Liver (tissue), 9 donors: ENCODE data around the gene NR1D1. TPM values are rescaled to one million over a fixed set of nuclear protein-coding genes. Genes with fewer than 3 reads are reported as not detected.

Source experiments
- DNase-seq: peaks from one replicate; pipeline ENCODE4 v3.0.0-alpha.2; 2017; ENCODE audit warnings: low spot score
- H3K27ac ChIP-seq, 2 donors: one replicate each; pipeline ENCODE4 v1.7.0; 2013; ENCODE audit warnings: inconsistent platforms in 2 of 2, low read length in 2 of 2, control low read depth in 1 of 2, low read depth in 1 of 2, mild to moderate bottlenecking in 1 of 2
- H3K27me3 ChIP-seq, 4 donors: one replicate each; pipeline versions ENCODE4 v1.6.1 to v1.7.0; 2013; ENCODE audit warnings: low read length in 3 of 4, inconsistent platforms in 1 of 4, mild to moderate bottlenecking in 1 of 4, moderate library complexity in 1 of 4; ENCODE audit not compliant: control insufficient read depth in 4 of 4, insufficient read depth in 4 of 4
- H3K36me3 ChIP-seq, 4 donors: one replicate each; pipeline versions ENCODE4 v1.6.1 to v1.7.0; 2013; ENCODE audit warnings: low read length in 3 of 4, mild to moderate bottlenecking in 3 of 4, low read depth in 1 of 4, moderate library complexity in 1 of 4; ENCODE audit not compliant: control insufficient read depth in 4 of 4, insufficient read depth in 3 of 4
- H3K4me1 ChIP-seq, 4 donors: one replicate each; pipeline versions ENCODE4 v1.6.1 to v1.7.0; 2013; ENCODE audit warnings: low read length in 3 of 4, mild to moderate bottlenecking in 3 of 4, moderate library complexity in 1 of 4; ENCODE audit not compliant: control insufficient read depth in 4 of 4, insufficient read depth in 4 of 4
- H3K4me3 ChIP-seq, 3 donors: one replicate each; pipeline versions ENCODE4 v1.6.1 to v1.7.0; 2013; ENCODE audit warnings: low read length in 3 of 3, control low read depth in 1 of 3, low read depth in 1 of 3, mild to moderate bottlenecking in 1 of 3
- H3K9ac ChIP-seq, 2 donors: one replicate each; pipeline ENCODE4 v1.7.0; 2013; ENCODE audit warnings: low read length in 2 of 2, mild to moderate bottlenecking in 2 of 2, moderate library complexity in 2 of 2, control low read depth in 1 of 2, low read depth in 1 of 2
- H3K9me3 ChIP-seq, 4 donors: one replicate each; pipeline versions ENCODE4 v1.6.1 to v1.7.0; 2013; ENCODE audit warnings: low read length in 3 of 4; ENCODE audit not compliant: control insufficient read depth in 4 of 4
- CTCF ChIP-seq: fragments of 150-350 bp; IDR thresholded peaks from 2 replicates; pipeline ENCODE4 v1.5.1; 2017; ENCODE audit warnings: improper control_type of control experiment, low read depth, low read length; ENCODE audit not compliant: missing input control
- EGR1 ChIP-seq, 2 donors: IDR thresholded peaks; 2 replicates each; pipeline ENCODE4 v1.6.1; 2016 to 2018; ENCODE audit warnings: antibody characterized with exemption in 2 of 2, low read depth in 2 of 2
- FOXA1 ChIP-seq: IDR thresholded peaks from 2 replicates; pipeline ENCODE4 v1.6.1; 2016; ENCODE audit warnings: antibody characterized with exemption
- FOXA2 ChIP-seq: IDR thresholded peaks from 2 replicates; pipeline ENCODE4 v1.6.1; 2016; ENCODE audit warnings: antibody characterized with exemption
- GABPA ChIP-seq, 2 donors: IDR thresholded peaks in 1 of 2; conservative IDR thresholded peaks in 1 of 2; 2 replicates each; pipeline ENCODE4 v1.6.1; 2016; ENCODE audit warnings: antibody characterized with exemption in 2 of 2, mild to moderate bottlenecking in 1 of 2, moderate library complexity in 1 of 2
- HNF4A ChIP-seq, 2 donors: conservative IDR thresholded peaks; 2 replicates each; pipeline ENCODE4 v1.6.1; 2016; ENCODE audit warnings: antibody characterized with exemption in 2 of 2, mild to moderate bottlenecking in 2 of 2
- HNF4G ChIP-seq: IDR thresholded peaks from 2 replicates; pipeline ENCODE4 v1.6.1; 2016; ENCODE audit warnings: antibody characterized with exemption
- MAX ChIP-seq: IDR thresholded peaks from 2 replicates; pipeline ENCODE4 v1.6.1; 2016; ENCODE audit warnings: antibody characterized with exemption
- NR2F2 ChIP-seq: IDR thresholded peaks from 2 replicates; pipeline ENCODE4 v1.6.1; 2016; ENCODE audit warnings: antibody characterized with exemption
- RAD21 ChIP-seq, 2 donors: IDR thresholded peaks; 2 replicates each; pipeline ENCODE4 v1.6.1; 2016; ENCODE audit warnings: antibody characterized with exemption in 2 of 2, mild to moderate bottlenecking in 2 of 2
- RXRA ChIP-seq, 2 donors: IDR thresholded peaks; 2 replicates each; pipeline ENCODE4 v1.6.1; 2017 to 2018; ENCODE audit warnings: antibody characterized with exemption in 2 of 2, mild to moderate bottlenecking in 1 of 2
- SP1 ChIP-seq: IDR thresholded peaks from 2 replicates; pipeline ENCODE4 v1.6.1; 2018; ENCODE audit warnings: antibody characterized with exemption, mild to moderate bottlenecking
- TAF1 ChIP-seq: conservative IDR thresholded peaks from 2 replicates; pipeline ENCODE4 v1.6.1; 2016; ENCODE audit warnings: antibody characterized with exemption, mild to moderate bottlenecking
- YY1 ChIP-seq: IDR thresholded peaks from 2 replicates; pipeline ENCODE4 v1.6.1; 2016; ENCODE audit warnings: antibody characterized with exemption, mild to moderate bottlenecking
- WGBS: extraction: QIAGEN DNeasy Blood & Tissue Kit; methylation state at CpG from one replicate; pipeline ENCODE4 v1.1.7; 2013; 5-methylcytosine and 5-hydroxymethylcytosine counted together
- polyA plus RNA-seq, 2 donors: library from polyadenylated mRNA; stranded (reverse) in 1 of 2; unstranded in 1 of 2; fragments of 200-250 nt in 1 of 2; fragments of >200 nt in 1 of 2; fragmentation: Nextera tagmentation in 1 of 2; extraction: Ambion mirVana in 1 of 2; gene quantifications; one replicate each; pipeline versions ENCODE4 v1.2.1 to v1.2.3, GENCODE V29; 2013 to 2015
- total RNA-seq, 2 donors: library from RNA; depleted of rRNA; stranded (reverse); fragments of >200 nt; gene quantifications; one replicate each; pipeline ENCODE4 v1.2.3, GENCODE V29; 2014
- TF ChIP-seq, protein P1 (sequence below): IDR thresholded peaks from 2 replicates; pipeline ENCODE4 v1.6.1; 2016; ENCODE audit warnings: antibody characterized with exemption, mild to moderate bottlenecking
- TF ChIP-seq, protein P2 (sequence below): IDR thresholded peaks from 2 replicates; pipeline ENCODE4 v1.6.1; 2016; ENCODE audit warnings: antibody characterized with exemption
- TF ChIP-seq, protein P3 (sequence below): IDR thresholded peaks from 2 replicates; pipeline ENCODE4 v1.6.1; 2016; ENCODE audit warnings: antibody characterized with exemption
- donor health status: healthy.
- donor health status: healthy.
- donor health status: healthy.
- donor health status: healthy.
- donor health status: healthy.

The NR1D1 gene
- total and polyA plus RNA-seq, 4 donors: 0.84 to 13.7 (median 5.6) TPM

DNA sequence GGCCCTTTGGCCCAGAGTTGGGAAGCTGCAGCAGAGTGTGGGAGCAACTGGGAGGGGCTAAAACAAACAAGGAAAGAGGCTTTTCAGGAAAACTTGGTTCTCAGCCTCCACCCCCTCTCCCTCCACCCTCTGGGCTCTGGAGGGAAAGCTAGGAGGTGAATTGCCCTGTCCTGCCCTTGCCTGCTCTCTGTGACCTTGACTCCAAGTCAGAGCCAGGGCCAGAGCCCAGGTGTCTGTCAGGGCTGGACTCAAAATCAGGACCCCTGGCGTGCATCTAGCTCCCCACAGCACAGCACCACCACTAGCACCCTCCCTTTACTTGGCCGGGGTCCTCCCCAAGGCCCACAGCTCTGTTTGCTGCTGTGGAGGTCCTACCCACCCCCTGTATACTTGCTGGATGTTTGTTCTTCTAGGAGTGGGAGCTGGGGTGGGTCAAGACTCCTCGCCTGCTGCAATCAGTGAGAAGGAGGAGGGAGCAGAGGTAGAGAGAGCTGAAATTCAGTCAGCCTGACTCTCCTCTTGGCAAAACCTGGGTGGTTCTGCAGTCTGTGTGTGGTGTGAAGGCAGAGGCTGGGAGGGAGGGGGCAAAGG, 2.8 kb upstream of the NR1D1 start:
- Histone ChIP-seq H3K27ac (peak overlapping the region; percentile 48 to 58), H3K9ac (peak overlapping the region in 1 of 2 donors; percentile 37), H3K4me1 (peaks cover 12 to 60% (median 38%) of the 10 kb centered on the region in 4 donors), H3K4me3 (no peak overlapping the region), H3K9me3 (no peaks in the 10 kb centered on the region), H3K36me3 (no peaks in the 10 kb centered on the region), H3K27me3 (no peaks in the 10 kb centered on the region)
- WGBS: 79% methylated on average over 3 of the region's 3 CpGs
- no peak for DNase-seq
- TF ChIP-seq RXRA (IDR thresholded peaks at IDR 0.05): peak in 1 of 2 donors; percentile 11
- no peak for TF ChIP-seq GABPA (IDR thresholded peaks at IDR 0.05 in 1 of 2, conservative IDR thresholded peaks at IDR 0.05 in 1 of 2)

GRCh38 chr17:40101367-40102210, 1.2 kb upstream of the NR1D1 start:
- TF ChIP-seq GABPA (IDR thresholded peaks at IDR 0.05 in 1 of 2, conservative IDR thresholded peaks at IDR 0.05 in 1 of 2): peak in 1 of 2 donors; percentile 4
- TF ChIP-seq MAX: no peak
- Histone ChIP-seq H3K27me3 (no peaks in the 10 kb centered on the region), H3K9me3 (no peaks in the 10 kb centered on the region), H3K4me3 (peak overlapping the region in 1 of 3 donors; percentile 13), H3K36me3 (peaks cover 0 to 5% (median 1%) of the 10 kb centered on the region in 4 donors), H3K27ac (peak overlapping the region; percentile 98 to 99), H3K9ac (peak overlapping the region; percentile 33 to 37), H3K4me1 (peaks cover 20 to 64% (median 41%) of the 10 kb centered on the region in 4 donors)
- DNase-seq: no peak
- WGBS: 55% methylated on average over 16 of the region's 16 CpGs

DNA sequence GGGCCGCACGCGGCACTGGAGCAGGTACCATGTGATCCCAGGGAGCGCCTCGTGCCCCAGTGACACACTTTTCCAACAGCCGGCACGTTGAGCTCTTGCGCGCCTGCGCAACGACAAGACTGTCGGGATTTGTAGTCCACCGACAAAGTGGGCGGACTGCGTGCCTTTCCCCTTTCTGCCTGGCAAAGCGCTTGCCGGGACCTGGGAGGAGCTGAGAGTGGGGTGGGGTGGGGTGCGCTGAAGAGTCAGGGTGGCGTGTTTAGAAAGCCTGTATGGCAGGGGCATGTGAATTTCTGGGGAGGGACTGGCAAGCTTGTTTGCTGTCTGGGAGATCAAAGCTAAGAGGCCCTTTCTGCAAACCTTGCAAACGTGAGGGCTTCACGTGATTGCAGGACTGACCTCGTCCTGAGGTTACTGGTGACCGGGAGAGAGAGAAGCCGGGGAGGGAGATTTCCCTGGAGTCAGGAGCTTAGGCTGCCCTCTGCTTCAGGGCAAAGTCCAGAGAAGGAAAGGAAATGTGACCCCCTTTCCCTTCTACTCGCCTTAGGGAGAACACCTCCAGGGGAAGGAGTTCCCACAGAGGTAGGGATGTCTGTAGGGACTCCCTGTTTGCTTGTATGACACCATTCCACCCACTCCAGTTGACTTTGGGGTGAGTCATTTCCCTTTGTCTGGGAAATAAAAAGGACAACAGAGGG, 429 bp upstream of the NR1D1 start:
- no peaks in the 10 kb centered on the region for H3K9me3 ChIP-seq
- H3K4me3 ChIP-seq: peak overlapping the region; percentile 11 to 93 (median 64)
- DNase-seq: peak; percentile 86
- H3K27ac ChIP-seq: peak overlapping the region; percentile 98 to 99
- H3K36me3 ChIP-seq: peaks cover 0 to 13% (median 7%) of the 10 kb centered on the region in 4 donors
- H3K27me3 ChIP-seq: no peaks in the 10 kb centered on the region
- 1% methylated on average over 25 of the region's 25 CpGs for WGBS
- H3K4me1 ChIP-seq: peaks cover 23 to 66% (median 45%) of the 10 kb centered on the region in 4 donors
- H3K9ac ChIP-seq: peak overlapping the region; percentile 33 to 99
- TF ChIP-seq CTCF (no peak), SP1 (peak; percentile 96), RXRA (IDR thresholded peaks at IDR 0.05) (peak; percentile 96 to 98), YY1 (peak; percentile 43), RAD21 (IDR thresholded peaks at IDR 0.05) (peak in 1 of 2 donors; percentile 35), HNF4A (conservative IDR thresholded peaks at IDR 0.05) (peak; percentile 84 to 96), NR2F2 (peak; percentile 87), FOXA2 (no peak), EGR1 (IDR thresholded peaks at IDR 0.05; ENCODE audit: low read depth in 2 of 2) (peak; percentile 46 to 90), HNF4G (peak; percentile 89), FOXA1 (peak; percentile 32), GABPA (IDR thresholded peaks at IDR 0.05 in 1 of 2, conservative IDR thresholded peaks at IDR 0.05 in 1 of 2) (peak in 1 of 2 donors; percentile 48), TAF1 (no peak)
- TF ChIP-seq, protein P1, sequence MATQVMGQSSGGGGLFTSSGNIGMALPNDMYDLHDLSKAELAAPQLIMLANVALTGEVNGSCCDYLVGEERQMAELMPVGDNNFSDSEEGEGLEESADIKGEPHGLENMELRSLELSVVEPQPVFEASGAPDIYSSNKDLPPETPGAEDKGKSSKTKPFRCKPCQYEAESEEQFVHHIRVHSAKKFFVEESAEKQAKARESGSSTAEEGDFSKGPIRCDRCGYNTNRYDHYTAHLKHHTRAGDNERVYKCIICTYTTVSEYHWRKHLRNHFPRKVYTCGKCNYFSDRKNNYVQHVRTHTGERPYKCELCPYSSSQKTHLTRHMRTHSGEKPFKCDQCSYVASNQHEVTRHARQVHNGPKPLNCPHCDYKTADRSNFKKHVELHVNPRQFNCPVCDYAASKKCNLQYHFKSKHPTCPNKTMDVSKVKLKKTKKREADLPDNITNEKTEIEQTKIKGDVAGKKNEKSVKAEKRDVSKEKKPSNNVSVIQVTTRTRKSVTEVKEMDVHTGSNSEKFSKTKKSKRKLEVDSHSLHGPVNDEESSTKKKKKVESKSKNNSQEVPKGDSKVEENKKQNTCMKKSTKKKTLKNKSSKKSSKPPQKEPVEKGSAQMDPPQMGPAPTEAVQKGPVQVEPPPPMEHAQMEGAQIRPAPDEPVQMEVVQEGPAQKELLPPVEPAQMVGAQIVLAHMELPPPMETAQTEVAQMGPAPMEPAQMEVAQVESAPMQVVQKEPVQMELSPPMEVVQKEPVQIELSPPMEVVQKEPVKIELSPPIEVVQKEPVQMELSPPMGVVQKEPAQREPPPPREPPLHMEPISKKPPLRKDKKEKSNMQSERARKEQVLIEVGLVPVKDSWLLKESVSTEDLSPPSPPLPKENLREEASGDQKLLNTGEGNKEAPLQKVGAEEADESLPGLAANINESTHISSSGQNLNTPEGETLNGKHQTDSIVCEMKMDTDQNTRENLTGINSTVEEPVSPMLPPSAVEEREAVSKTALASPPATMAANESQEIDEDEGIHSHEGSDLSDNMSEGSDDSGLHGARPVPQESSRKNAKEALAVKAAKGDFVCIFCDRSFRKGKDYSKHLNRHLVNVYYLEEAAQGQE: peak; percentile 4
- TF ChIP-seq, protein P2, sequence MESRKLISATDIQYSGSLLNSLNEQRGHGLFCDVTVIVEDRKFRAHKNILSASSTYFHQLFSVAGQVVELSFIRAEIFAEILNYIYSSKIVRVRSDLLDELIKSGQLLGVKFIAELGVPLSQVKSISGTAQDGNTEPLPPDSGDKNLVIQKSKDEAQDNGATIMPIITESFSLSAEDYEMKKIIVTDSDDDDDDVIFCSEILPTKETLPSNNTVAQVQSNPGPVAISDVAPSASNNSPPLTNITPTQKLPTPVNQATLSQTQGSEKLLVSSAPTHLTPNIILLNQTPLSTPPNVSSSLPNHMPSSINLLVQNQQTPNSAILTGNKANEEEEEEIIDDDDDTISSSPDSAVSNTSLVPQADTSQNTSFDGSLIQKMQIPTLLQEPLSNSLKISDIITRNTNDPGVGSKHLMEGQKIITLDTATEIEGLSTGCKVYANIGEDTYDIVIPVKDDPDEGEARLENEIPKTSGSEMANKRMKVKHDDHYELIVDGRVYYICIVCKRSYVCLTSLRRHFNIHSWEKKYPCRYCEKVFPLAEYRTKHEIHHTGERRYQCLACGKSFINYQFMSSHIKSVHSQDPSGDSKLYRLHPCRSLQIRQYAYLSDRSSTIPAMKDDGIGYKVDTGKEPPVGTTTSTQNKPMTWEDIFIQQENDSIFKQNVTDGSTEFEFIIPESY: peak; percentile 37
- TF ChIP-seq, protein P3, sequence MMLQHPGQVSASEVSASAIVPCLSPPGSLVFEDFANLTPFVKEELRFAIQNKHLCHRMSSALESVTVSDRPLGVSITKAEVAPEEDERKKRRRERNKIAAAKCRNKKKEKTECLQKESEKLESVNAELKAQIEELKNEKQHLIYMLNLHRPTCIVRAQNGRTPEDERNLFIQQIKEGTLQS: peak; percentile 86
